CD8-positive, alpha-beta memory T cell (primary cell): Measurements from ENCODE around the gene TPP2. TPM values are rescaled to one million over a fixed set of nuclear protein-coding genes. Genes with fewer than 3 reads are reported as not detected.

Experiments used
- CTCF ChIA-PET: fragments of 350-600 bp; sonication (Branson Sonifier 250); formaldehyde crosslinking; loops from one replicate; lab custom pipeline; 2021; ENCODE audit warnings: antibody characterized with exemption; lab: Charles Lee
- POLR2A ChIA-PET: fragments of 350-600 bp; sonication (Branson Sonifier 250); formaldehyde crosslinking; loops from one replicate; lab custom pipeline; 2021; ENCODE audit warnings: antibody characterized with exemption; lab: Charles Lee
- DNase-seq, 5 donors: peaks; one replicate each; pipeline versions ENCODE4 v3.0.0 to v3.0.0-alpha.2; 2020 to 2022; ENCODE audit warnings: mixed read lengths in 1 of 5
- H3K27ac ChIP-seq: one replicate; pipeline ENCODE4 v1.7.0; 2013; ENCODE audit warnings: low read depth, mild to moderate bottlenecking, low read length, moderate library complexity
- H3K27me3 ChIP-seq: 2 replicates; pipeline ENCODE4 v1.7.0; 2013; ENCODE audit warnings: low read length, mild to moderate bottlenecking; ENCODE audit not compliant: insufficient read depth, poor library complexity, severe bottlenecking
- H3K36me3 ChIP-seq: 2 replicates; pipeline ENCODE4 v1.7.0; 2013; ENCODE audit warnings: mild to moderate bottlenecking, low read length, moderate library complexity; ENCODE audit not compliant: insufficient read depth
- H3K4me1 ChIP-seq: 2 replicates; pipeline ENCODE4 v1.7.0; 2013; ENCODE audit warnings: mild to moderate bottlenecking, low read length, moderate library complexity; ENCODE audit not compliant: insufficient read depth
- H3K4me3 ChIP-seq: 2 replicates; pipeline ENCODE4 v1.7.0; 2013; ENCODE audit warnings: mild to moderate bottlenecking, low read length
- H3K9me3 ChIP-seq: 2 replicates; pipeline ENCODE4 v1.7.0; 2013; ENCODE audit warnings: mild to moderate bottlenecking, low read length
- H3K27ac Mint-ChIP-seq, 8 donors: one replicate each; pipeline ENCODE4 v1.8.0; 2020 to 2021; ENCODE audit warnings: mixed read lengths in 8 of 8, mild to moderate bottlenecking in 6 of 8, inconsistent platforms in 3 of 8, moderate library complexity in 3 of 8
- H3K27me3 Mint-ChIP-seq, 2 donors: one replicate each; pipeline ENCODE4 v1.8.0; 2020 to 2021; ENCODE audit warnings: mixed read lengths in 2 of 2, mild to moderate bottlenecking in 1 of 2, moderate library complexity in 1 of 2
- H3K36me3 Mint-ChIP-seq, 3 donors: one replicate each; pipeline ENCODE4 v1.8.0; 2020 to 2021; ENCODE audit warnings: mixed read lengths in 3 of 3, inconsistent platforms in 1 of 3, mild to moderate bottlenecking in 1 of 3
- H3K4me1 Mint-ChIP-seq, 3 donors: one replicate each; pipeline ENCODE4 v1.8.0; 2020 to 2021; ENCODE audit warnings: mixed read lengths in 3 of 3, inconsistent platforms in 1 of 3, mild to moderate bottlenecking in 1 of 3
- H3K4me3 Mint-ChIP-seq, 7 donors: one replicate each; pipeline ENCODE4 v1.8.0; 2020 to 2021; ENCODE audit warnings: mixed read lengths in 7 of 7, mild to moderate bottlenecking in 6 of 7, moderate library complexity in 4 of 7, inconsistent platforms in 2 of 7
- H3K9me3 Mint-ChIP-seq, 5 donors: one replicate each; pipeline ENCODE4 v1.8.0; 2020 to 2022; ENCODE audit warnings: mixed read lengths in 5 of 5, mild to moderate bottlenecking in 3 of 5, moderate library complexity in 2 of 5, inconsistent platforms in 1 of 5
- polyA plus RNA-seq: library from polyadenylated mRNA; unstranded; fragments of 300-500 nt; fragmentation: Illumina TruSeq; gene quantifications from one replicate; pipeline ENCODE4 v1.2.3, GENCODE V29; 2021
- total RNA-seq, 2 experiments: library from RNA; stranded (reverse); gene quantifications; one replicate each; pipeline ENCODE4 v1.2.3, GENCODE V29; 2021

TPP2 gene
- total and polyA plus RNA-seq, 3 experiments from 2014 or later = 63.5 to 77.7 (median 74.0) TPM

GRCh38 chr13:102710261-102710679 lies 113.5 kb downstream of the TPP2 start:
- CTCF ChIA-PET = interaction anchor here (1.3 kb wide), 1 partner anchor 91 kb away, joined by 3 read pairs; no protein-coding TSS in a partner anchor
- peaks cover 0 to 5% (median 4%) of the 10 kb centered on the region in 5 donors for H3K9me3 Mint-ChIP-seq
- peaks cover 10 to 29% of the 10 kb centered on the region in 2 donors for H3K27me3 Mint-ChIP-seq
- Histone ChIP-seq H3K4me1 (no peaks in the 10 kb centered on the region), H3K36me3 (no peaks in the 10 kb centered on the region), H3K4me3 (no peak overlapping the region), H3K27ac (no peak overlapping the region), H3K27me3 (no peaks in the 10 kb centered on the region), H3K9me3 (no peaks in the 10 kb centered on the region)
- DNase-seq = no peak
- H3K36me3 Mint-ChIP-seq = peaks cover 0 to 4% (median 0%) of the 10 kb centered on the region in 3 donors
- POLR2A ChIA-PET = no interaction called here
- no peak overlapping the region for H3K27ac Mint-ChIP-seq
- no peaks in the 10 kb centered on the region for H3K4me1 Mint-ChIP-seq
- H3K4me3 Mint-ChIP-seq = no peak overlapping the region

GRCh38 chr13:102715447-102715846 lies 118.7 kb downstream of the TPP2 start:
- Histone ChIP-seq H3K36me3 (no peaks in the 10 kb centered on the region), H3K27me3 (no peaks in the 10 kb centered on the region), H3K27ac (no peak overlapping the region), H3K4me3 (no peak overlapping the region), H3K4me1 (no peaks in the 10 kb centered on the region), H3K9me3 (no peaks in the 10 kb centered on the region)
- no peaks in the 10 kb centered on the region for H3K9me3 Mint-ChIP-seq
- DNase-seq = no peak
- no peak overlapping the region for H3K27ac Mint-ChIP-seq
- H3K4me3 Mint-ChIP-seq = no peak overlapping the region
- H3K36me3 Mint-ChIP-seq = no peaks in the 10 kb centered on the region
- peaks cover 8 to 16% of the 10 kb centered on the region in 2 donors for H3K27me3 Mint-ChIP-seq
- ChIA-PET CTCF (no interaction called here), POLR2A (no interaction called here)
- H3K4me1 Mint-ChIP-seq = no peaks in the 10 kb centered on the region

GRCh38 chr13:102718746-102719145 lies 122.0 kb downstream of the TPP2 start:
- Mint-ChIP-seq H3K4me3 (no peak overlapping the region), H3K27ac (peak overlapping the region in 1 of 8 donors; percentile 78), H3K27me3 (peaks cover under 1 to 10% of the 10 kb centered on the region in 2 donors), H3K36me3 (no peaks in the 10 kb centered on the region), H3K4me1 (peaks cover 4 to 6% (median 5%) of the 10 kb centered on the region in 3 donors), H3K9me3 (no peaks in the 10 kb centered on the region)
- H3K36me3 ChIP-seq = no peaks in the 10 kb centered on the region
- DNase-seq = no peak
- peaks cover 3% of the 10 kb centered on the region for H3K27me3 ChIP-seq
- ChIA-PET CTCF (interaction anchor here (1.7 kb wide), 1 partner anchor 127 kb away, joined by 3 read pairs; no protein-coding TSS in a partner anchor), POLR2A (no interaction called here)
- no peaks in the 10 kb centered on the region for H3K4me1 ChIP-seq
- H3K4me3 ChIP-seq = no peak overlapping the region
- H3K9me3 ChIP-seq = no peaks in the 10 kb centered on the region
- no peak overlapping the region for H3K27ac ChIP-seq

GRCh38 chr13:102721800-102722231 lies 125.0 kb downstream of the TPP2 start:
- peaks cover 6 to 10% of the 10 kb centered on the region in 2 donors for H3K27me3 Mint-ChIP-seq
- no peaks in the 10 kb centered on the region for H3K4me1 ChIP-seq
- H3K27ac Mint-ChIP-seq = peak overlapping the region in 3 of 8 donors; percentile 27 to 76 (median 31)
- H3K36me3 ChIP-seq = no peaks in the 10 kb centered on the region
- CTCF ChIA-PET = interaction anchor here (0.8 to 1.1 kb wide), 2 partner anchors 130 to 144 kb away, joined by 3 read pairs; no protein-coding TSS in a partner anchor
- DNase-seq = peak in 1 of 5 donors; percentile 30
- peaks cover 4 to 6% (median 5%) of the 10 kb centered on the region in 3 donors for H3K4me1 Mint-ChIP-seq
- no peak overlapping the region for H3K4me3 Mint-ChIP-seq
- no peaks in the 10 kb centered on the region for H3K9me3 ChIP-seq
- no peak overlapping the region for H3K27ac ChIP-seq
- H3K9me3 Mint-ChIP-seq = peaks cover 0 to 2% (median 0%) of the 10 kb centered on the region in 5 donors
- POLR2A ChIA-PET = no interaction called here
- H3K36me3 Mint-ChIP-seq = no peaks in the 10 kb centered on the region
- peaks cover 3% of the 10 kb centered on the region for H3K27me3 ChIP-seq
- H3K4me3 ChIP-seq = no peak overlapping the region

GRCh38 chr13:102724923-102725322 lies 128.1 kb downstream of the TPP2 start:
- H3K36me3 ChIP-seq = no peaks in the 10 kb centered on the region
- DNase-seq = no peak
- no peak overlapping the region for H3K4me3 ChIP-seq
- H3K27ac ChIP-seq = no peak overlapping the region
- peaks cover 0 to 2% (median 0%) of the 10 kb centered on the region in 5 donors for H3K9me3 Mint-ChIP-seq
- H3K27ac Mint-ChIP-seq = no peak overlapping the region
- H3K36me3 Mint-ChIP-seq = no peaks in the 10 kb centered on the region
- peaks cover 3% of the 10 kb centered on the region for H3K27me3 ChIP-seq
- H3K4me3 Mint-ChIP-seq = no peak overlapping the region
- CTCF ChIA-PET = interaction anchor here (1.2 to 1.7 kb wide), 3 partner anchors 75 to 146 kb away, joined by 3 to 11 read pairs (median 4); no protein-coding TSS in a partner anchor
- POLR2A ChIA-PET = interaction anchor here (1.0 kb wide), 1 partner anchor 129 kb away, joined by 3 read pairs; no protein-coding TSS in a partner anchor
- no peaks in the 10 kb centered on the region for H3K9me3 ChIP-seq
- peaks cover 6 to 9% of the 10 kb centered on the region in 2 donors for H3K27me3 Mint-ChIP-seq
- H3K4me1 ChIP-seq = no peaks in the 10 kb centered on the region
- H3K4me1 Mint-ChIP-seq = peaks cover 4 to 11% (median 9%) of the 10 kb centered on the region in 3 donors

GRCh38 chr13:102726430-102726829 lies 129.6 kb downstream of the TPP2 start:
- Mint-ChIP-seq H3K27ac (no peak overlapping the region), H3K4me3 (no peak overlapping the region), H3K36me3 (no peaks in the 10 kb centered on the region), H3K27me3 (peaks cover 6 to 10% of the 10 kb centered on the region in 2 donors), H3K9me3 (peaks cover 0 to 2% (median 0%) of the 10 kb centered on the region in 5 donors), H3K4me1 (peaks cover 4 to 11% (median 9%) of the 10 kb centered on the region in 3 donors)
- Histone ChIP-seq H3K27me3 (no peaks in the 10 kb centered on the region), H3K27ac (no peak overlapping the region), H3K9me3 (no peaks in the 10 kb centered on the region), H3K4me3 (no peak overlapping the region), H3K36me3 (no peaks in the 10 kb centered on the region), H3K4me1 (no peaks in the 10 kb centered on the region)
- ChIA-PET CTCF (no interaction called here), POLR2A (no interaction called here)
- no peak for DNase-seq

Other genes starting within 250 kb of the TPP2 start
- not detected for gene FGF14, start 194.9 kb upstream of the TPP2 start, total RNA-seq
- gene FGF14, start 194.9 kb upstream of the TPP2 start, polyA plus RNA-seq = not detected
- not detected for gene METTL21C, start 98.1 kb downstream of the TPP2 start, total RNA-seq
- not detected for gene METTL21C, start 98.1 kb downstream of the TPP2 start, polyA plus RNA-seq
- gene TEX30, start 176.8 kb downstream of the TPP2 start, total RNA-seq = 10 to 100 TPM; 58.5 to 64.3 TPM
- 22.0 TPM for gene TEX30, start 176.8 kb downstream of the TPP2 start, polyA plus RNA-seq
- 10 to 100 TPM; 13.5 to 15.8 TPM for gene POGLUT2, start 202.0 kb downstream of the TPP2 start, total RNA-seq
- 2.5 TPM for gene POGLUT2, start 202.0 kb downstream of the TPP2 start, polyA plus RNA-seq
- gene BIVM, start 202.1 kb downstream of the TPP2 start, total RNA-seq = 10 to 100 TPM; 14.6 to 16.0 TPM
- gene BIVM, start 202.1 kb downstream of the TPP2 start, polyA plus RNA-seq = 14.2 TPM
- gene ERCC5, start 249.0 kb downstream of the TPP2 start, total RNA-seq = 10 to 100 TPM; 48.0 to 48.8 TPM
- 60.3 TPM for gene ERCC5, start 249.0 kb downstream of the TPP2 start, polyA plus RNA-seq